Iris pigment epithelial cell (primary cell): ENCODE data around the gene CD22.
"Not testable (repeated sequence)": the region's sequence is repeated elsewhere in the genome, so short reads cannot be mapped to it uniquely, and the experiment has no call there.

ENCODE experiments used
- DNase-seq: peaks from one replicate; pipeline ENCODE4 v3.0.0-alpha.2; 2011; ENCODE audit warnings: low read depth

CD22 gene

DNA sequence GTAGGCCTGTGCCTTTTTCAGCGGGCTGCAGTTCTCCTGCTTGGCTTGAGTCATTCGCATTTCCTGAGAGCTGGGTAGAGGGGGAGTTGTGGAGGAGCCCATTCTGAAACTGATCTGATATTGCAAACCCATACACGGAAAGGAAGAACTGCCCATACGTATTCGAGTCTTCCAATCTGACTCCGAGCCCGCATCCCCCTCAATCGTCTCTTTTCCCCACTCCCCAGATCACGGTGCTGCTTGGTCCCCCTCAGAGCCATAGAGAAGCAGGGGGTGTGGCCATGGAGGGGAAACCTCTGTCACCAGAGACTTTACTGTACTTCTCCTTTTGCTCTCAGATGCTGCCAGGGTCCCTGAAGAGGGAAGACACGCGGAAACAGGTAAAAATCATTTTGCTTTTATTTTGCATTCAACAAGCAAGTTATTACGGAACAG is at the start of gene CD22:
Gene CD22, plus strand, starts transcription at position 337 of the 435 bp plus-strand sequence. CDS start 2,854 bp downstream, outside the sequence.
- no peak for DNase-seq

- DNase-seq = no peak
These were observed 49.6 kb upstream of the CD22 start for GRCh38 chr19:35279374-35279773.

DNA sequence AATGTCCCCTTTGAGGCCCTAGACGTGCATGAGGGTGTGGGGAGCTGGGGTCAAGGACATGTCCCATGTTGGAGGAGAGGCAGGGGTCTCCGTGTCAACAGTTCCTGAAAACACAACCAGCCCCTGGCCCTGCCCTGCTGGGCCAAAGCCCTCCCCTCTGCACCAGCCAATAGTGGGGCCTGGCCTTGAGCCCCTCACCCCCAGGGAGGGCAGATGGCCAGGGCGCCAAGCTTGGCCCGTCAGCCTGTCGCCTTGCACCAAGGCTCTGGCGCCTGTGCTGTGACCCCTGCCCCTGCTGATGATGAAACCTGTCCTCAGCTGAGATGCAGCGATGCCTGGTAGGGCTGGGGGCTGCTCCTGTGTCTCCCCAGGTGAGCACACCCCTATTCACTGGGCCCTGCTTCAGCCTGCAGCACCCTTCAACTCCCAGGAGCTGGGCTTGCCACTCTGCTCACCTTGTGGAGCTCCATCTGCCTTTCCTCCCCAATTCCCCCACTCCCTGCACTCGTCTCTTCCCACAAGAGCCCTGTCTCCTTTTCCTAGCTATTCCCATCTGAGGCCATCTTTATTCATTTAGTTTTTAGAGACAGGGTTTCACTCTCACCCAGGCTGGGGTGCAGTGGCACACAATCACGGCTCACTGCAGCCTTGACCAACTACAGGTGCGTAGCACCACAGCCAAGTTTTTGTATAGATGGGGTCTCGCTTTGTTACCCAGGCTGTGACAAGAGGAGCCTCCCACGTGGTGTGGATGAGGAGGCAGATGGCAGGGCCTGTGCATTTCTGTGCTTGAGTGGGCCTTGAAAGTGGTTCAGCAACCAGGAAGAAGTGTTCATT is 48.8 kb upstream of the CD22 start:
- no peak for DNase-seq

DNA sequence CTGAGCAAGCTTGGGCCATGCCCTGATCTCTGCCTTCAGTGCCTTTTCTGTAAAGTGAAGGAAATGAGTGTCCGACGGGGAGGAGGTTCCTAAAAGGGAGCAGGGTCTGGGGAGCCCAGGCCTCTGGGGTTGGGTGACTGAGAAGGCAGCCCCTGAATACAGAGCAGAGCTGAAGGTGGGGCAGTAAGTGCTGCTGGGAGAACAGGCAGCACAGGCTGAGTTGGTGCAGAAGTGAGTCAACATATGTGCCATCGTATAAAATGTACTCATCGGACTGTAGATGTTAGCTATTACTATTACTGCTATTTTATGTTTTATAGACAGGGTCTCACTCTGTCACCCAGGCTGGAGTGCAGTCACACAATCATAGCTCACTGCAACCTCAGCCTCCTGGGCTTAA is 47.7 kb upstream of the CD22 start:
- DNase-seq = no peak

- DNase-seq = no peak
These were observed 44.6 kb upstream of the CD22 start for GRCh38 chr19:35284153-35285094.

GRCh38 chr19:35285095-35285449 is 43.9 kb upstream of the CD22 start:
- DNase-seq = no peak

GRCh38 chr19:35285465-35285864 is 43.5 kb upstream of the CD22 start:
- DNase-seq = not testable (repeated sequence)

DNA sequence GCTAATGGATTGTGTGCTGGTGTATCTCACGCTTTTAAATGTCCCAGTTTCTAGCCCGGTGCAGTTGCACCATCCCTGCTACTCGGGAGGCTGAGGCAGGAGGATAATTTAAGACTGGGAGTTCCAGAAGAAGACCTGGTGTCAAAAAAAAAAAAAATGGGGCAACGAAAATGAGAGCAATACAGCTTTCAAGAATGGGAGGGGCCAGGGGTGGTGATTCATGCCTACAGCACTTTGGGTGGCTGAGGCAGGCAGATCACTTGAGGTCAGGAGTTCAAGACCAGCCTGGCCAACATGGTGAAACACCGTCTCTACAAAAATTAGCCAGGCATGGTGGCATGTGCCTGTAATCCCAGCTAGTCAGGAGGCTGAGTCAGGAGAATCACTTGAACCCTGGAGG is 42.9 kb upstream of the CD22 start:
- not testable (repeated sequence) for DNase-seq

DNA sequence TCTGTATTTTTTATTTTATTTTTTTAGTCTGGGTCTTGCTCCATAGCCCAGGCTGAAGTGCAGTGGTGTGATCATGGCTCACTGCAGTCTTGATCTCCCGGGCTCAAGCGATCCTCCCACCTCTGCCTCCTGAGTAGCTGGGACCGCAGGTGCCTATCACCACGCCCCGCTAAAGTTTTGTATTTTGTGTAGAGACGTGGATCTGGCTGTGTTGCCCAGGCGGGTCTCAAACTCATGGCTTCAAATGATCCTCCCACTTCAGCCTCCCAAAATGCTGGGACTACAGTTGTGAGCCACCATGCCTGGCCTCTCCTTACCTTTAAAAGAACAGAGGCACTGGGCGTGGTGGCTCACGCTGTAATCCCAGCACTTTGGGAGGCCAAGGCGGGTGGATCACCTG is 41.3 kb upstream of the CD22 start:
- DNase-seq = no peak

DNA sequence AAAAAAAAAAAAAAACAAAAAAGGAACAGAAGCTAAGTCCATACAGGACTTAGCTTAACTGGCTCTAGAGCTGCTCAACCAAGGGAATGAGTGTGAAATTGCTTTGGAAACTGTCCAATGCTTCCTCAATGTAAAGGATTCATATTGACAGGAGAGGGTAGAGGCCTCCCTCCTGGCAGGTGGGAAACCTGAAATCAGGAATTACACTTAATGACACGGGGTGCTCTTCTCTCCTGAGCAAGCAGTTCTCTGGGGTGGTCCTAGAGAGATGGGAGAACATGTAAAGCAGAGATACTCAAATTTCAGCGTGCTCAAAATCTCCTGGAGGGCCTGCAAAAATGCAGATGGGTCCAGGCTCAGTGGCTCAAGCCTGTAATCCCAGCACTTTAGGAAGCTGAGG is 40.7 kb upstream of the CD22 start:
- DNase-seq = no peak

GRCh38 chr19:35288906-35289305 is 40.1 kb upstream of the CD22 start:
- DNase-seq = no peak

DNA sequence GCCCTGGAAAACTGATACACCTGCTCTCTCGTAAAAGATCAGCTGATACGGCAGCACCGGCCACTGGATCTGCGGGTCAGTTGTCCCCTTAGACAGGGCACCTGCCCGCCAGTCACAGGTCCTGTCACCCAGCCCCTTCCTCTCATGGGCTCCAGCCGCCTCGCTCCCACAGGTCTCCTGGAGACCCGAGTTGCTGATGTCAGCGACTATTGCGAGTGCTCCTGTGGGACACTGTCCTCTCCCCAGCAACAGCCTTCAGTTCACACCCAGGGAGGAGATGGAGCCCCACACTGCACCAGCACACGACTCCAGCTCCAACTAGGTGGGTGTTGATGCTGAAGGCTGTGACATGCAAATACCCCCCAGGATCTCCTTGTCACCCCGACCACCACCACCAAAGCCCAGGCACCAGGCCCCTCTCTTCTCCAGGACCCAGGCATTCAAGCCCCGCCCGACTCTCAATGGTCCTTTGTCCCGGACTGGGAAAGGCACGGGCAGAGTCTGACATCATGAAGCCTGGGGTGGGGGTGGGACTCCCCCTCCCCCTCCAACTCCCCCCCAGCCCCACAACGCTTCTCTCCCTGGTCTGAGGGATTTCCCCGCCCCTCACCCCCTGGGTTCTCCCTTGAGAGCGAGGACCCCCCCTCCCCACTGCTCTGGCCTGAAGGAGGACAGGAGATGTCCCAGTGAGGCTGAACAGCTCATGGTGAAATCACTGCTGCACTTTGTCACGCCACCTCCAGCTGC is 38.4 kb upstream of the CD22 start:
- no peak for DNase-seq

DNA sequence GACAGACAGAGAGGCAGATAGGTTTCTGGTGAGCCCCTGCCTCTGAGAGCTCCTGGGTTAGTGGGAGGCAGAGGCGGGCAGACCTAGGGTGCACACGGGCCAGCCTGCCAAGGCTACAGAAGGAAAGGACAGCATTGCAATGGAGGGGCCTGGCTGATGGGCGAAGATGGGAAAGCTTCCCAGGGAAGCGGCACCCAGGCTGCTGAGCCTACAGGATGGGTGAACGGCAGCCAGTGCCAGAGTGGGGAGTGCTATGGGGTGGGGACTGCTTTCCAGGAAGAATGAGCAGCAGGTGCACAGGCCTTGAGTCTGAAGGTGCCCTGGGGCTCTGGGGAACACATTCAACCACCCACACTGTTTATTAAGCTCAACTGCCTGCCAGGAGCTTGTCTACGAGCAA is 37.7 kb upstream of the CD22 start:
- DNase-seq = no peak

GRCh38 chr19:35291916-35292315 is 37.1 kb upstream of the CD22 start, which contains the start of gene MAG:
TSS of gene MAG (plus strand) at chr19:35292161. CDS start at chr19:35295409, 3,248 bp downstream.
- no peak for DNase-seq

DNA sequence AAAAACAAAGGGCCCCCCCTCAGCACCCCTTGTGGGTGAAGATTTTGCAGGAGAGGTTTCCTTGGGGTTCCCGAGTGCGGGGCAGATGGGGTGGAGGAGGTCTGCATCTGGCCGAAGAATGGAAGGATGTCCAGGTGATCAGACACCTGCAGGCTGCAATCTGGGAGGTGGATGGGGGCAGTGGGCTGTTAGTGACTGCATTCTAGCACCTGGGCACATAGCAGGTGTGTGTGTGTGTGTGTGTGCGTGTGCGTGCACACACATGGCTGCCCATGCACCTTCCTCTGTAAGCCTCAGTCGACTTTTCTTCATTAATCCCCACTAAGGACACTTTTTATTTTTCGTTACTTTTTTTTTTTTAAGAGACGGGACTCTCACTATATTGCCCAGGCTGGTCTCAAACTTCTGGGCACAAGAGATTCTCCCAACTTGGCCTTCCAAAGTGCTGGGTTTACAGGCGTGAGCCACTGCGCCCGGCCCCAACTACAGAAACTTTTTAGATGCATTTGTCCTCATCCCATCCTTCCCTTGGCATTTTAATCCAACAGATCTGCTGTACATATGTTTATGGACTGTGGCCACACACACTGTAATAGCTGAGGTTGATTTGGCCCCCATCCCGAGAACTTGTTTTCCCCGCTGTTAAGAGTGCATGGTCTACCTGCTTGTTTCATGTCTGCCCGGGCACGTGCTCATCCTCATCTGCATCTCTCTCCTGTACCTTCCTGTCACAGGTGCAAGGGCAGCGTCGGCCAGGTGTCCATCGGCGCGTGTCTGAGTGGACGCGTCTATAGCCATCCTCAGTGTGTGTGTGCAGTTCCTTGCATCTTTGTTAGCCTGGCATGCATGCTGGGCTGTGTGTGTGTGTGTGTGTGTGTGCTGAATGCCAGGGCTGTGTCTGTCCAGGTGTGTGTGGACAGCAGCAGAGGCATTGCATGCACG is 36.3 kb upstream of the CD22 start:
- no peak for DNase-seq

GRCh38 chr19:35293363-35293739 is 35.6 kb upstream of the CD22 start:
- no peak for DNase-seq

GRCh38 chr19:35293808-35294207 is 35.2 kb upstream of the CD22 start:
- no peak for DNase-seq

- DNase-seq = no peak
These were observed 34.7 kb upstream of the CD22 start for GRCh38 chr19:35294328-35294727.

DNA sequence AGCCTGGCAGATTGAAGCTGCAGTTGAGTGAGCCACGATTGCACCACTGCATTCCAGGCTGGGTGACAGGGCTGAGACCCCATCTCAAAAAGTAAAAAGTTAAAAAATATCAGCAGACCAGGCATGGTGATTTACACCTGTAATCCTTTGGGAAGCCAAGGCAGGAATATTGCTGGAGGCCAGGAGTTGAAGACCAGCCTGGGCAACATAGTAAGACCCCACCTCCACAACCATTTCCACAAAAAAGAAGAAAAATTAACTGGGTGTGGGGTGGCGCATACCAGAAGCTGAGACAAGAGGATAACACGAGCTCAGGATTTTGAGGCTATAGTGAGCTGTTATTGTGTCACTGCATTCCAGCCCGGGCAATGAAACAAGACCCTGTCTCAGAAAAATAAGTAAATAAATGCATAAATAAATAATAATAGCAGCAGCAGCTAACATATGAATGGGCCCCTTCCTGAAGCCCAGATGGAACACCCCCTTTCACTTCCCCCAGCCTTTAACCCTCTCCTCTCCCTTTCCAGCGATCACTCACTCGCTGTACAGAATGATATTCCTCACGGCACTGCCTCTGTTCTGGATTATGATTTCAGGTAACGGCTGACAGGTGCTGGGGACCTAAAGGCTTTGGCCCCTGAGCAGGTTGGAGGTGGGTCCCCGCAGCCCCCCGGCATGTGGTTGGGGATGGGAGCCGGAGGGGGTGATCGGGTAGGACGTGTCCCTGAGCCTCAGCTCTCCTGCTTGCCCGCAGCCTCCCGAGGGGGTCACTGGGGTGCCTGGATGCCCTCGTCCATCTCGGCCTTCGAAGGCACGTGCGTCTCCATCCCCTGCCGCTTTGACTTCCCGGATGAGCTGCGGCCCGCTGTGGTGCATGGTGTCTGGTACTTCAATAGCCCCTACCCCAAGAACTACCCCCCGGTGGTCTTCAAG is 33.9 kb upstream of the CD22 start:
- DNase-seq = peak; percentile 22
